HL-60 (cell line): ENCODE measurements around the gene TNFRSF1B.

ENCODE experiments used
- DNase-seq, 2 experiments: peaks; one replicate each; pipeline ENCODE4 v3.0.0-alpha.2; 2010 to 2020; ENCODE audit warnings: low read depth in 1 of 2, low spot score in 1 of 2
- H3K27ac ChIP-seq: fragments of 250-450 bp; sonication (Bioruptor Pico); replicated peaks from 2 replicates; pipeline ENCODE4 v1.5.1; 2020; ENCODE audit warnings: mild to moderate bottlenecking, moderate library complexity
- H3K27me3 ChIP-seq: fragments of 250-450 bp; sonication (Bioruptor Pico); 2 replicates; pipeline ENCODE4 v1.5.1; 2021; ENCODE audit warnings: mild to moderate bottlenecking, moderate library complexity; ENCODE audit not compliant: insufficient read depth, poor library complexity, severe bottlenecking
- H3K4me3 ChIP-seq: replicated peaks from 2 replicates; pipeline ENCODE4 v1.5.1; 2011; ENCODE audit warnings: mild to moderate bottlenecking, control low read depth, low read length; ENCODE audit not compliant: insufficient read depth
- CTCF ChIP-seq: IDR thresholded peaks from one replicate; pipeline ENCODE4 v1.5.1; 2011; ENCODE audit warnings: low read length, control low read depth, inconsistent platforms; ENCODE audit not compliant: insufficient read depth
- GABPA ChIP-seq: IDR thresholded peaks from 2 replicates; pipeline ENCODE4 v1.6.1; 2012; ENCODE audit warnings: low read depth
- POLR2AphosphoS5 ChIP-seq: IDR thresholded peaks from 2 replicates; pipeline ENCODE4 v1.6.1; 2012; ENCODE audit warnings: low read depth
- REST ChIP-seq: IDR thresholded peaks from 2 replicates; pipeline ENCODE4 v1.6.1; 2012; ENCODE audit warnings: low read depth; ENCODE audit not compliant: insufficient replicate concordance
- SPI1 ChIP-seq: IDR thresholded peaks from 2 replicates; pipeline ENCODE4 v1.6.1; 2012; ENCODE audit warnings: low read depth, mild to moderate bottlenecking, borderline replicate concordance

TNFRSF1B gene

GRCh38 chr1:12132078-12132477 lies 34.7 kb upstream of the TNFRSF1B start:
- H3K4me3 ChIP-seq: no peak overlapping the region
- DNase-seq: no peak
- TF ChIP-seq POLR2AphosphoS5 (no peak), CTCF (no peak), REST (no peak), GABPA (no peak), SPI1 (no peak)
- no peak overlapping the region for H3K27ac ChIP-seq
- H3K27me3 ChIP-seq: no peaks in the 10 kb centered on the region

GRCh38 chr1:12134716-12135115 lies 32.1 kb upstream of the TNFRSF1B start:
- no peak overlapping the region for H3K27ac ChIP-seq
- DNase-seq: no peak
- H3K27me3 ChIP-seq: no peaks in the 10 kb centered on the region
- no peak overlapping the region for H3K4me3 ChIP-seq
- TF ChIP-seq CTCF (no peak), GABPA (no peak), SPI1 (no peak), POLR2AphosphoS5 (no peak)

GRCh38 chr1:12135612-12136011 lies 31.2 kb upstream of the TNFRSF1B start:
- Histone ChIP-seq H3K27ac (no peak overlapping the region), H3K4me3 (no peak overlapping the region), H3K27me3 (no peaks in the 10 kb centered on the region)
- TF ChIP-seq POLR2AphosphoS5 (no peak), CTCF (no peak), GABPA (no peak), REST (no peak), SPI1 (no peak)
- DNase-seq: no peak

- no peak overlapping the region for H3K4me3 ChIP-seq
- H3K27me3 ChIP-seq: no peaks in the 10 kb centered on the region
- TF ChIP-seq SPI1 (no peak), REST (no peak), CTCF (no peak), GABPA (no peak), POLR2AphosphoS5 (no peak)
- no peak for DNase-seq
- H3K27ac ChIP-seq: no peak overlapping the region
These were observed 29.7 kb upstream of the TNFRSF1B start for GRCh38 chr1:12136916-12137610.
